B cell (primary cell): ENCODE results near the gene FAM107A. TPM values are rescaled to one million over a fixed set of nuclear protein-coding genes. Genes with fewer than 3 reads are reported as not detected.

ENCODE experiments used
- ATAC-seq: fragments of 200-7000 bp; cut with Tn5 transposase; one replicate; pipeline ENCODE4 v1.10.0; 2021; ENCODE audit warnings: low read depth, mild to moderate bottlenecking, moderate number of reproducible peaks, moderate library complexity
- CTCF ChIA-PET: fragments of 350-600 bp; sonication (Branson Sonifier 250); formaldehyde crosslinking; loops from one replicate; lab custom pipeline; 2021; ENCODE audit warnings: antibody characterized with exemption, inconsistent platforms; lab: Charles Lee
- POLR2A ChIA-PET: fragments of 350-600 bp; sonication (Branson Sonifier 250); formaldehyde crosslinking; loops from one replicate; lab custom pipeline; 2021; ENCODE audit warnings: antibody characterized with exemption; lab: Charles Lee
- DNase-seq: peaks from one replicate; pipeline ENCODE4 v3.0.0; 2013
- H2AFZ ChIP-seq: 2 replicates; pipeline ENCODE4 v1.6.1; 2012; ENCODE audit warnings: mild to moderate bottlenecking, low read depth, low read length; ENCODE audit not compliant: insufficient read depth, poor library complexity, severe bottlenecking
- H3K27ac ChIP-seq, 2 donors: 1 replicate in 1 of 2; 2 replicates in 1 of 2; pipeline ENCODE4 v1.5.1; 2012 to 2013; ENCODE audit warnings: low read length in 2 of 2, mild to moderate bottlenecking in 2 of 2, moderate library complexity in 1 of 2
- H3K27me3 ChIP-seq, 4 experiments: fragments of 200-600 bp in 1 of 4; sonication (generic) in 1 of 4; replicated peaks in 1 of 4; 1 replicate in 2 of 4; 2 replicates in 2 of 4; pipeline versions ENCODE4 v1.6.1 to v1.7.0; 2013 to 2016; ENCODE audit warnings: low read length in 3 of 4, mild to moderate bottlenecking in 2 of 4, mixed read lengths in 1 of 4, moderate library complexity in 1 of 4; ENCODE audit not compliant: insufficient read depth in 4 of 4, control insufficient read depth in 3 of 4; ENCODE audit errors: control extremely low read depth in 1 of 4
- H3K36me3 ChIP-seq, 2 experiments: replicated peaks in 1 of 2; 1 replicate in 1 of 2; 2 replicates in 1 of 2; pipeline versions ENCODE4 v1.6.1 to v1.7.1; 2013; ENCODE audit warnings: low read length in 1 of 2; ENCODE audit not compliant: insufficient read depth in 2 of 2, control insufficient read depth in 1 of 2; ENCODE audit errors: control extremely low read depth in 1 of 2, extremely low read depth in 1 of 2
- H3K4me1 ChIP-seq, 2 donors: fragments of 200-600 bp in 1 of 2; sonication (generic) in 1 of 2; 1 replicate in 1 of 2; 2 replicates in 1 of 2; pipeline versions ENCODE4 v1.5.1 to v1.6.1; 2013 to 2017; ENCODE audit warnings: low read length in 2 of 2; ENCODE audit not compliant: control insufficient read depth in 2 of 2, insufficient read depth in 2 of 2
- H3K4me2 ChIP-seq: replicated peaks from 2 replicates; pipeline ENCODE3; 2012; ENCODE audit warnings: mild to moderate bottlenecking, low read depth, low read length; ENCODE audit not compliant: poor library complexity, severe bottlenecking
- H3K4me3 ChIP-seq, 5 experiments: fragments of 200-600 bp in 1 of 5; sonication (generic) in 1 of 5; 1 replicate in 3 of 5; 2 replicates in 2 of 5; pipeline versions ENCODE4 v1.5.1 to v1.7.0; 2011 to 2016; ENCODE audit warnings: low read length in 4 of 5, mild to moderate bottlenecking in 4 of 5, low read depth in 2 of 5, control low read depth in 1 of 5, moderate library complexity in 1 of 5; ENCODE audit not compliant: insufficient read depth in 1 of 5; ENCODE audit errors: control extremely low read depth in 1 of 5, extremely low read depth in 1 of 5
- H3K79me2 ChIP-seq: fragments of 200-600 bp; sonication (generic); one replicate; pipeline ENCODE4 v1.6.0; 2016; ENCODE audit warnings: low read length; ENCODE audit not compliant: control insufficient read depth, insufficient read depth
- H3K9ac ChIP-seq: fragments of 200-600 bp; sonication (generic); 2 replicates; pipeline ENCODE4 v1.6.1; 2017; ENCODE audit warnings: mild to moderate bottlenecking, low read length, moderate library complexity
- H3K9me3 ChIP-seq, 3 donors: one replicate each; pipeline versions ENCODE4 v1.6.1 to v1.7.1; 2013; ENCODE audit warnings: low read length in 2 of 3; ENCODE audit not compliant: control insufficient read depth in 2 of 3, insufficient read depth in 1 of 3; ENCODE audit errors: control extremely low read depth in 1 of 3
- H4K20me1 ChIP-seq: 2 replicates; pipeline ENCODE4 v1.6.0; 2012; ENCODE audit warnings: mild to moderate bottlenecking, low read length; ENCODE audit not compliant: insufficient read depth, control insufficient read depth, poor library complexity, severe bottlenecking
- H3K27ac Mint-ChIP-seq: one replicate; pipeline ENCODE4 v1.8.0; 2021; ENCODE audit warnings: mixed read lengths
- H3K27me3 Mint-ChIP-seq: one replicate; pipeline ENCODE4 v1.8.0; 2021; ENCODE audit warnings: mixed read lengths
- H3K4me1 Mint-ChIP-seq: one replicate; pipeline ENCODE4 v1.8.0; 2021; ENCODE audit warnings: mixed read lengths
- H3K4me3 Mint-ChIP-seq: one replicate; pipeline ENCODE4 v1.8.0; 2021; ENCODE audit warnings: mixed read lengths
- H3K9me3 Mint-ChIP-seq: one replicate; pipeline ENCODE4 v1.8.0; 2022; ENCODE audit warnings: mixed read lengths; ENCODE audit not compliant: insufficient read depth
- CTCF ChIP-seq: fragments of 200-600 bp; IDR thresholded peaks from one replicate; pipeline ENCODE4 v1.8.0; 2022; ENCODE audit warnings: antibody characterized with exemption, mild to moderate bottlenecking
- EZH2 ChIP-seq: IDR thresholded peaks from 2 replicates; pipeline ENCODE4 v1.6.1; 2012; ENCODE audit warnings: borderline replicate concordance, low read depth, mild to moderate bottlenecking, moderate library complexity, low read length; ENCODE audit not compliant: insufficient read depth, poor library complexity, severe bottlenecking
- WGBS: methylation state at CpG from one replicate; pipeline ENCODE4 v1.1.5; 2013; ENCODE audit warnings: missing lambda C conversion rate; ENCODE audit not compliant: insufficient coverage; 5-methylcytosine and 5-hydroxymethylcytosine counted together
- intact Hi-C: fragments of 100-400 bp; cut with micrococcal nuclease; formaldehyde crosslinking; loops from one replicate; pipeline ENCODE4 v1.10.0; 2022
- polyA plus RNA-seq: library from polyadenylated mRNA; depleted of rRNA; stranded (reverse); fragments of >200 nt; gene quantifications from 2 replicates; pipeline ENCODE4 v1.2.3, GENCODE V29; 2012
- total RNA-seq, 2 donors: library from RNA; stranded (reverse); fragments of 120-200 nt in 1 of 2; gene quantifications; 1 replicate in 1 of 2; 2 replicates in 1 of 2; pipeline versions ENCODE4 v1.2.3 to v1.2.4, GENCODE V29; 2013 to 2022

FAM107A gene
- total and polyA plus RNA-seq, 2 donors (not counting 1 experiment from before 2014, with no cell fraction given), result not detected

- ChIA-PET CTCF (no interaction called here), POLR2A (no interaction called here)
- Mint-ChIP-seq H3K4me1 (no peaks in the 10 kb centered on the region), H3K9me3 (no peaks in the 10 kb centered on the region), H3K27ac (no peak overlapping the region), H3K27me3 (peaks cover 5% of the 10 kb centered on the region), H3K4me3 (no peak overlapping the region)
- no peak overlapping the region for H3K4me3 ChIP-seq
- no peak for ATAC-seq
- H2AFZ ChIP-seq, result no peak overlapping the region
- no peak for DNase-seq
- H4K20me1 ChIP-seq, result no peaks in the 10 kb centered on the region
- no peaks in the 10 kb centered on the region for H3K79me2 ChIP-seq
- H3K27ac ChIP-seq, result no peak overlapping the region
- WGBS, result 91% methylated on average over 5 of the region's 5 CpGs
- TF ChIP-seq CTCF (no peak), EZH2 (no peak)
- H3K9ac ChIP-seq, result no peak overlapping the region
- H3K9me3 ChIP-seq, result no peaks in the 10 kb centered on the region
- no peak overlapping the region for H3K4me2 ChIP-seq
- no peaks in the 10 kb centered on the region for H3K36me3 ChIP-seq
- H3K27me3 ChIP-seq, result peaks cover 0 to under 1% (median 0%) of the 10 kb centered on the region in 4 experiments
- intact Hi-C loops, result no loop called here
- H3K4me1 ChIP-seq, result no peaks in the 10 kb centered on the region
Observed at GRCh38 chr3:58594117-58594516, 16.9 kb upstream of the FAM107A start.

GRCh38 chr3:58591517-58592510 lies 14.6 kb upstream of the FAM107A start:
- DNase-seq, result no peak
- H3K79me2 ChIP-seq, result no peaks in the 10 kb centered on the region
- ChIA-PET CTCF (no interaction called here), POLR2A (no interaction called here)
- no peak overlapping the region for H2AFZ ChIP-seq
- WGBS, result 52% methylated on average over 3 of the region's 6 CpGs
- ATAC-seq, result no peak
- H3K4me2 ChIP-seq, result no peak overlapping the region
- intact Hi-C loops, result no loop called here
- peaks cover 0 to 5% (median 0%) of the 10 kb centered on the region in 3 donors for H3K9me3 ChIP-seq
- Mint-ChIP-seq H3K4me3 (no peak overlapping the region), H3K27ac (no peak overlapping the region), H3K4me1 (peaks cover 2% of the 10 kb centered on the region), H3K9me3 (no peaks in the 10 kb centered on the region), H3K27me3 (peaks cover 20% of the 10 kb centered on the region)
- H4K20me1 ChIP-seq, result no peaks in the 10 kb centered on the region
- H3K4me1 ChIP-seq, result peaks cover 0 to 5% of the 10 kb centered on the region in 2 donors
- H3K36me3 ChIP-seq, result no peaks in the 10 kb centered on the region
- TF ChIP-seq CTCF (no peak), EZH2 (no peak)
- H3K4me3 ChIP-seq, result no peak overlapping the region
- no peak overlapping the region for H3K27ac ChIP-seq
- H3K9ac ChIP-seq, result no peak overlapping the region
- H3K27me3 ChIP-seq, result peaks cover 0 to 19% (median 6%) of the 10 kb centered on the region in 4 experiments
